Bronchial smooth muscle cell (primary cell): ENCODE measurements around the gene FAM98A. TPM values are rescaled to one million over a fixed set of nuclear protein-coding genes. Genes with fewer than 3 reads are reported as not detected.

Source experiments
- total RNA-seq: library from RNA; depleted of rRNA; stranded (reverse); fragments of >200 nt; gene quantifications from 2 replicates; pipeline ENCODE4 v1.2.1, GENCODE V29; 2014

FAM98A gene
- total RNA-seq = 19.5 and 22.6 TPM in 2 replicates

GRCh38 chr2:33599175-33599942 is at the start of gene FAM98A:
Gene FAM98A, minus strand, starts transcription at chr2:33599299. Its CDS starts 78 bp downstream, at chr2:33599221.

Other genes with a start within 250 kb of the FAM98A start
- gene RASGRP3, start 122.7 kb downstream of the FAM98A start, total RNA-seq = 0.60 and 0.63 TPM in 2 replicates